H9 (cell line): ENCODE data around the gene MBD5. TPM values are rescaled to one million over a fixed set of nuclear protein-coding genes. Genes with fewer than 3 reads are reported as not detected.

Experiments
- DNase-seq: peaks from one replicate; pipeline ENCODE4 v3.0.0-alpha.2; 2017
- H2AFZ ChIP-seq: one replicate; pipeline ENCODE4 v1.6.1; 2013; ENCODE audit warnings: mild to moderate bottlenecking, low read length, control low read depth, moderate library complexity
- H2AK5ac ChIP-seq: 2 replicates; pipeline ENCODE4 v1.6.1; 2013; ENCODE audit warnings: low read length, control low read depth, mixed read lengths; ENCODE audit not compliant: insufficient read length
- H2BK120ac ChIP-seq: one replicate; pipeline ENCODE4 v1.6.1; 2013; ENCODE audit warnings: low read depth, mild to moderate bottlenecking, low read length, control low read depth, inconsistent platforms; ENCODE audit not compliant: poor library complexity, severe bottlenecking
- H2BK12ac ChIP-seq: 2 replicates; pipeline ENCODE4 v1.6.1; 2013; ENCODE audit warnings: low read length, control low read depth, mixed read lengths, low read depth; ENCODE audit not compliant: insufficient read length
- H2BK15ac ChIP-seq: 2 replicates; pipeline ENCODE4 v1.6.1; 2013; ENCODE audit warnings: low read depth, low read length, control low read depth
- H2BK20ac ChIP-seq: one replicate; pipeline ENCODE4 v1.6.1; 2013; ENCODE audit warnings: low read depth, mild to moderate bottlenecking, low read length, control low read depth, inconsistent platforms; ENCODE audit not compliant: poor library complexity, severe bottlenecking
- H2BK5ac ChIP-seq: 2 replicates; pipeline ENCODE4 v1.6.1; 2013; ENCODE audit warnings: low read length, control low read depth, mixed read lengths; ENCODE audit not compliant: insufficient read length
- H3K14ac ChIP-seq: 2 replicates; pipeline ENCODE4 v1.6.1; 2013; ENCODE audit warnings: low read length, control low read depth; ENCODE audit not compliant: insufficient read depth
- H3K18ac ChIP-seq: 2 replicates; pipeline ENCODE4 v1.6.1; 2013; ENCODE audit warnings: low read depth, mild to moderate bottlenecking, mixed read lengths, low read length, control low read depth; ENCODE audit not compliant: insufficient read length
- H3K23ac ChIP-seq: 2 replicates; pipeline ENCODE4 v1.6.1; 2013; ENCODE audit warnings: low read length, control low read depth, mixed read lengths, low read depth; ENCODE audit not compliant: insufficient read length
- H3K23me2 ChIP-seq: 2 replicates; pipeline ENCODE4 v1.6.1; 2013; ENCODE audit warnings: low read depth, mild to moderate bottlenecking, mixed read lengths, low read length, control low read depth; ENCODE audit not compliant: insufficient read length, poor library complexity, severe bottlenecking
- H3K27ac ChIP-seq: 2 replicates; pipeline ENCODE4 v1.5.1; 2013; ENCODE audit warnings: low read length, control low read depth, mixed read lengths, low read depth; ENCODE audit not compliant: insufficient read length
- H3K27me3 ChIP-seq: 2 replicates; pipeline ENCODE4 v1.6.1; 2013; ENCODE audit warnings: low read length, control low read depth, inconsistent platforms; ENCODE audit not compliant: insufficient read depth
- H3K4ac ChIP-seq: 2 replicates; pipeline ENCODE4 v1.6.1; 2013; ENCODE audit warnings: low read depth, mild to moderate bottlenecking, control low read depth, inconsistent platforms, low read length, moderate library complexity
- H3K4me1 ChIP-seq: 2 replicates; pipeline ENCODE4 v1.6.1; 2013; ENCODE audit warnings: low read length, control low read depth, inconsistent platforms; ENCODE audit not compliant: insufficient read depth
- H3K4me2 ChIP-seq: 2 replicates; pipeline ENCODE4 v1.6.1; 2013; ENCODE audit warnings: low read length, control low read depth, mixed read lengths; ENCODE audit not compliant: insufficient read length, insufficient read depth
- H3K56ac ChIP-seq: 2 replicates; pipeline ENCODE4 v1.6.1; 2013; ENCODE audit warnings: low read depth, mild to moderate bottlenecking, mixed read lengths, low read length, control low read depth; ENCODE audit not compliant: insufficient read length
- H3K79me1 ChIP-seq: 2 replicates; pipeline ENCODE4 v1.6.1; 2013; ENCODE audit warnings: low read depth, mild to moderate bottlenecking, moderate library complexity, low read length, control low read depth, inconsistent platforms; ENCODE audit not compliant: insufficient read depth, poor library complexity, severe bottlenecking
- H3K79me2 ChIP-seq: 2 replicates; pipeline ENCODE4 v1.6.1; 2013; ENCODE audit warnings: low read length, control low read depth, inconsistent platforms; ENCODE audit not compliant: insufficient read depth
- H3K9ac ChIP-seq: 2 replicates; pipeline ENCODE4 v1.6.1; 2013; ENCODE audit warnings: low read length, control low read depth, mixed read lengths; ENCODE audit not compliant: insufficient read length; ENCODE audit errors: extremely low read depth
- H3K9me3 ChIP-seq: one replicate; pipeline ENCODE4 v1.6.1; 2013; ENCODE audit warnings: low read depth, low read length, inconsistent platforms; ENCODE audit not compliant: control insufficient read depth
- H3T11ph ChIP-seq: one replicate; pipeline ENCODE4 v1.6.1; 2013; ENCODE audit warnings: mild to moderate bottlenecking, low read length, control low read depth, inconsistent platforms
- H4K20me1 ChIP-seq: one replicate; pipeline ENCODE4 v1.6.1; 2013; ENCODE audit not compliant: control insufficient read depth, insufficient read length, insufficient read depth
- H4K5ac ChIP-seq: 2 replicates; pipeline ENCODE4 v1.6.1; 2013; ENCODE audit warnings: low read depth, mild to moderate bottlenecking, mixed read lengths, low read length, control low read depth; ENCODE audit not compliant: insufficient read length
- H4K8ac ChIP-seq: replicated peaks from 2 replicates; pipeline ENCODE4 v1.6.1; 2013; ENCODE audit warnings: low read length, control low read depth, mixed read lengths, low read depth; ENCODE audit not compliant: insufficient read length
- H4K91ac ChIP-seq: 2 replicates; pipeline ENCODE4 v1.6.1; 2013; ENCODE audit warnings: low read depth, mild to moderate bottlenecking, moderate library complexity, mixed read lengths, low read length, control low read depth; ENCODE audit not compliant: insufficient read length
- H3K27ac Mint-ChIP-seq, 3 experiments: 2 replicates in 2 of 3; 3 replicates in 1 of 3; pipeline ENCODE4 v1.8.0; 2020 to 2021; ENCODE audit warnings: mixed read lengths in 3 of 3, mild to moderate bottlenecking in 1 of 3, moderate library complexity in 1 of 3
- H3K27me3 Mint-ChIP-seq: 2 replicates; pipeline ENCODE4 v1.8.0; 2021; ENCODE audit warnings: low read depth, mild to moderate bottlenecking, moderate library complexity, mixed read lengths
- H3K36me3 Mint-ChIP-seq, 3 experiments: 2 replicates in 2 of 3; 3 replicates in 1 of 3; pipeline ENCODE4 v1.8.0; 2020 to 2021; ENCODE audit warnings: low read depth in 3 of 3, mixed read lengths in 3 of 3; ENCODE audit not compliant: insufficient read depth in 1 of 3
- H3K4me1 Mint-ChIP-seq, 2 experiments: 2 replicates each; pipeline ENCODE4 v1.8.0; 2020; ENCODE audit warnings: mixed read lengths in 2 of 2
- H3K4me3 Mint-ChIP-seq, 2 experiments: 2 replicates in 1 of 2; 3 replicates in 1 of 2; pipeline ENCODE4 v1.8.0; 2020 to 2021; ENCODE audit warnings: mild to moderate bottlenecking in 2 of 2, mixed read lengths in 2 of 2, moderate library complexity in 1 of 2
- H3K9me3 Mint-ChIP-seq, 2 experiments: 2 replicates in 1 of 2; 3 replicates in 1 of 2; pipeline ENCODE4 v1.8.0; 2020; ENCODE audit warnings: mild to moderate bottlenecking in 2 of 2, mixed read lengths in 2 of 2, moderate library complexity in 1 of 2
- CTCF ChIP-seq: fragments of 200-600 bp; sonication (generic); conservative IDR thresholded peaks from 3 replicates; pipeline ENCODE4 v1.8.0; 2021; ENCODE audit warnings: antibody characterized with exemption, mild to moderate bottlenecking
- WGBS: extraction: QIAGEN DNeasy Blood & Tissue Kit; methylation state at CpG from one replicate; pipeline ENCODE4 v1.1.7; 2013; ENCODE audit warnings: missing lambda C conversion rate, low lambda C conversion rate, mixed read lengths; ENCODE audit not compliant: insufficient read length; ENCODE audit errors: extremely low coverage; 5-methylcytosine and 5-hydroxymethylcytosine counted together
- total RNA-seq: library from RNA; stranded (reverse); gene quantifications from 2 replicates; pipeline ENCODE4 v1.2.1, GENCODE V29; 2021

The MBD5 gene
- total RNA-seq, 1 experiment from 2014 or later: 23.1 TPM

GRCh38 chr2:148511883-148512282 lies 491.0 kb downstream of the MBD5 start:
- Histone ChIP-seq H3K9ac (no peak overlapping the region), H4K91ac (no peak overlapping the region), H3K79me1 (no peaks in the 10 kb centered on the region), H2BK15ac (no peak overlapping the region), H3K14ac (no peak overlapping the region), H3K23ac (no peak overlapping the region), H2BK20ac (no peak overlapping the region), H3K18ac (no peak overlapping the region), H2BK120ac (no peak overlapping the region), H3K9me3 (no peaks in the 10 kb centered on the region), H3K56ac (no peak overlapping the region), H3K27me3 (no peaks in the 10 kb centered on the region), H2BK12ac (no peak overlapping the region), H2BK5ac (no peak overlapping the region), H4K20me1 (no peaks in the 10 kb centered on the region), H3K4me2 (no peak overlapping the region), H3T11ph (no peak overlapping the region), H3K27ac (no peak overlapping the region), H4K8ac (no peak overlapping the region), H3K4me1 (no peaks in the 10 kb centered on the region), H3K4ac (no peak overlapping the region), H3K23me2 (no peaks in the 10 kb centered on the region), H3K79me2 (no peaks in the 10 kb centered on the region), H2AK5ac (no peak overlapping the region), H4K5ac (no peak overlapping the region), H2AFZ (no peak overlapping the region)
- Mint-ChIP-seq H3K36me3 (no peaks in the 10 kb centered on the region), H3K27ac (no peak overlapping the region), H3K4me3 (no peak overlapping the region), H3K9me3 (no peaks in the 10 kb centered on the region), H3K27me3 (no peaks in the 10 kb centered on the region), H3K4me1 (peaks cover 17 to 20% of the 10 kb centered on the region in 2 experiments)
- DNase-seq: no peak
- no CpG with 5 or more reads among the region's 3 CpGs for WGBS
- no peak for TF ChIP-seq CTCF
